ENCODE data around the gene ANKRD39. TPM values are rescaled to one million over a fixed set of nuclear protein-coding genes. Genes with fewer than 3 reads are reported as not detected.

ANKRD39 gene
- total and polyA plus RNA-seq, 2 donors (not counting 1 experiment from before 2014, with no cell fraction given): 14.8 to 19.3 TPM

DNA sequence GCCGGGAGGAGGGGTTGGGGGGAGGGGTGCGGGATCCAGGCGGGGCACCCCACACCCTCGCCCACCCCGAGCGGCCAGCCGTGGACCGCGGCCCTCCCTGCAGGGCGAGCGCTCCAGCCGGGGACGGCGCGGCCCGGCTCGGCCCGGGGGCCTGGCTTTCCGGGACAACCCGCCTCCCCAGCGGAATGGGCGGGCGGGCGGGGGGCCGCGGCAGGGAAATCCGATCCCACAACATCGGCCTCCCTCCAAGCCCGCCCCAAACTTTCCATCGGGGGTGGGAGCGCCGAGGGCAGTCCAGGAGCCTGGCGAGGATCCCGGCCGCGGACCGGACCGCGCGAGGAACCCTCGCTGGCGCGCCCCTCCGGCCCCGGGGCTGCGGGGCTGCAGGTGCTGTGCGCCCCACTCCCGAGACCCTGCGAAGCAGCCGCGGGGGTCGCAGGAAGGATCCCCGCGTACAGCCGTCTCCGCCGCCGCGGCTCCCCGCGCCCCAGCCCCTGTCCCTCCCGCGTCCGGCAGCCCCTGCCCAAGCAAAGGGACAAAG lies 11.5 kb upstream of the ANKRD39 start:
- Histone ChIP-seq H3K4me3 (ENCODE audit: control extremely low read depth in 1 of 5, extremely low read depth in 1 of 5, insufficient read depth in 1 of 5, low read depth in 2 of 5, low read length in 4 of 5) (peak overlapping the region in 4 of 5 experiments; percentile 46 to 84 (median 60)), H3K27me3 (replicated peaks in 1 of 4; ENCODE audit: control extremely low read depth in 1 of 4, control insufficient read depth in 3 of 4, insufficient read depth in 4 of 4, low read length in 3 of 4) (peaks cover 0 to 41% (median 14%) of the 10 kb centered on the region in 4 experiments), H3K9me3 (ENCODE audit: control extremely low read depth in 1 of 3, control insufficient read depth in 2 of 3, insufficient read depth in 1 of 3, low read length in 2 of 3) (peaks cover 0 to 14% (median 0%) of the 10 kb centered on the region in 3 donors), H3K4me2 (replicated peaks; ENCODE audit: low read depth, low read length, poor library complexity, severe bottlenecking) (peak overlapping the region; percentile 100), H2AFZ (ENCODE audit: insufficient read depth, low read depth, low read length, poor library complexity, severe bottlenecking) (peak overlapping the region; percentile 78), H3K36me3 (replicated peaks in 1 of 2; ENCODE audit: control extremely low read depth in 1 of 2, control insufficient read depth in 1 of 2, extremely low read depth in 1 of 2, insufficient read depth in 2 of 2, low read length in 1 of 2) (no peaks in the 10 kb centered on the region), H3K27ac (ENCODE audit: low read length in 2 of 2) (no peak overlapping the region), H3K79me2 (ENCODE audit: control insufficient read depth, insufficient read depth, low read length) (no peaks in the 10 kb centered on the region), H3K4me1 (ENCODE audit: control insufficient read depth in 2 of 2, insufficient read depth in 2 of 2, low read length in 2 of 2) (peaks cover 35 to 43% of the 10 kb centered on the region in 2 donors), H4K20me1 (ENCODE audit: control insufficient read depth, insufficient read depth, low read length, poor library complexity, severe bottlenecking) (no peaks in the 10 kb centered on the region), H3K9ac (ENCODE audit: low read length) (peak overlapping the region; percentile 72)
- H3K27ac Mint-ChIP-seq: no peak overlapping the region
- ATAC-seq (ENCODE audit: low read depth): no peak
- CTCF ChIA-PET: interaction anchor here (1.6 to 3.2 kb wide), 2 partner anchors 12 to 81 kb away, joined by 3 to 19 read pairs; partner anchors contain the start of gene ANKRD39
- POLR2A ChIA-PET: no interaction called here
- no peaks in the 10 kb centered on the region for H3K9me3 Mint-ChIP-seq (ENCODE audit: insufficient read depth)
- peak overlapping the region; percentile 78 for H3K4me3 Mint-ChIP-seq
- intact Hi-C loops (cut with micrococcal nuclease): no loop called here
- peaks cover 30% of the 10 kb centered on the region for H3K27me3 Mint-ChIP-seq
- peak; percentile 84 for TF ChIP-seq EZH2 (IDR thresholded peaks at IDR 0.05; ENCODE audit: borderline replicate concordance, insufficient read depth, low read depth, low read length, poor library complexity, severe bottlenecking)
- TF ChIP-seq, protein P1, sequence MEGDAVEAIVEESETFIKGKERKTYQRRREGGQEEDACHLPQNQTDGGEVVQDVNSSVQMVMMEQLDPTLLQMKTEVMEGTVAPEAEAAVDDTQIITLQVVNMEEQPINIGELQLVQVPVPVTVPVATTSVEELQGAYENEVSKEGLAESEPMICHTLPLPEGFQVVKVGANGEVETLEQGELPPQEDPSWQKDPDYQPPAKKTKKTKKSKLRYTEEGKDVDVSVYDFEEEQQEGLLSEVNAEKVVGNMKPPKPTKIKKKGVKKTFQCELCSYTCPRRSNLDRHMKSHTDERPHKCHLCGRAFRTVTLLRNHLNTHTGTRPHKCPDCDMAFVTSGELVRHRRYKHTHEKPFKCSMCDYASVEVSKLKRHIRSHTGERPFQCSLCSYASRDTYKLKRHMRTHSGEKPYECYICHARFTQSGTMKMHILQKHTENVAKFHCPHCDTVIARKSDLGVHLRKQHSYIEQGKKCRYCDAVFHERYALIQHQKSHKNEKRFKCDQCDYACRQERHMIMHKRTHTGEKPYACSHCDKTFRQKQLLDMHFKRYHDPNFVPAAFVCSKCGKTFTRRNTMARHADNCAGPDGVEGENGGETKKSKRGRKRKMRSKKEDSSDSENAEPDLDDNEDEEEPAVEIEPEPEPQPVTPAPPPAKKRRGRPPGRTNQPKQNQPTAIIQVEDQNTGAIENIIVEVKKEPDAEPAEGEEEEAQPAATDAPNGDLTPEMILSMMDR (IDR thresholded peaks at IDR 0.05): peak; percentile 25
- peaks cover 31% of the 10 kb centered on the region for H3K4me1 Mint-ChIP-seq
- no peak for DNase-seq
- WGBS (ENCODE audit: insufficient coverage): 1% methylated on average over 63 of the region's 64 CpGs

DNA sequence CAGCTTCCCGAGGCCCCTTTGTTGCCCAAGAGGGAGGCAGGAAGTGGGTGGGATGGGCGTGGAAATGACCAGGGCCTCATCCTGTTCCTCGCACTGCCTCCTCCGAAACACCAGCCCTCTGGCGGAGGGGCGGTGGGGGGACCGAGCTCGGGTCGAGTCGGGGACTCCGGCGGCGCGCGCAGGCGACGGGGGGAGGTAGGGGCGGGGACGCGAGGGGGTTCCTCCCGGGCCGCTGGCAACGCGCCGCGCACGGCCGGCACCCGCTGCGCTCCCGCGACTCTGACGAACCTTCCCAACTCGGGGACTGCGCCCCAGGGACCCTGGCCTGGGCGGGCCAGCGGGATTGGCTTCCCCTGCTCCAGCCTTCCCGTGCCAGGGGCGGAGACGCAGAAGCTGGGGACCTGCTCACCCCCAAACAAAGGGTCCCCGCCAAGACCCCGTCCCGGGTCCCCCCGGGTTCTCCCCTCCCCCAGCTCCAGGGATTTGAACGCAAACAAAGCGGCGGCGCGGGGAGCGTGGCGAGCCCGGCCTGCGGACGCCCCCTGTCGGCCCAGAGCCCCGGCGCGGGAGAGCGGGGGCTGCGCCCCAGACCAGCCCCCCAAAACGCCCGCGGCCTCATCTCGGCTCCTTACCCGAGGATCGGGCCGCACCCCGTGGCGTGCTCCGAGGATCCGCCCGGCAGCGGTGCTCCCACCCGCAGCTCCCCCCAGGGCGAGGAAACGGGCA lies 10.9 kb upstream of the ANKRD39 start:
- Mint-ChIP-seq H3K27ac (no peak overlapping the region), H3K4me1 (peaks cover 25% of the 10 kb centered on the region), H3K27me3 (peaks cover 30% of the 10 kb centered on the region), H3K9me3 (ENCODE audit: insufficient read depth) (no peaks in the 10 kb centered on the region), H3K4me3 (peak overlapping the region; percentile 78)
- Histone ChIP-seq H3K4me3 (ENCODE audit: control extremely low read depth in 1 of 5, extremely low read depth in 1 of 5, insufficient read depth in 1 of 5, low read depth in 2 of 5, low read length in 4 of 5) (peak overlapping the region; percentile 4 to 84 (median 57)), H4K20me1 (ENCODE audit: control insufficient read depth, insufficient read depth, low read length, poor library complexity, severe bottlenecking) (no peaks in the 10 kb centered on the region), H3K27me3 (replicated peaks in 1 of 4; ENCODE audit: control extremely low read depth in 1 of 4, control insufficient read depth in 3 of 4, insufficient read depth in 4 of 4, low read length in 3 of 4) (peaks cover 0 to 41% (median 14%) of the 10 kb centered on the region in 4 experiments), H3K4me1 (ENCODE audit: control insufficient read depth in 2 of 2, insufficient read depth in 2 of 2, low read length in 2 of 2) (peaks cover 29 to 37% of the 10 kb centered on the region in 2 donors), H3K4me2 (replicated peaks; ENCODE audit: low read depth, low read length, poor library complexity, severe bottlenecking) (peak overlapping the region; percentile 100), H3K27ac (ENCODE audit: low read length in 2 of 2) (no peak overlapping the region), H2AFZ (ENCODE audit: insufficient read depth, low read depth, low read length, poor library complexity, severe bottlenecking) (peak overlapping the region; percentile 71), H3K36me3 (replicated peaks in 1 of 2; ENCODE audit: control extremely low read depth in 1 of 2, control insufficient read depth in 1 of 2, extremely low read depth in 1 of 2, insufficient read depth in 2 of 2, low read length in 1 of 2) (no peaks in the 10 kb centered on the region), H3K79me2 (ENCODE audit: control insufficient read depth, insufficient read depth, low read length) (no peaks in the 10 kb centered on the region), H3K9me3 (ENCODE audit: control extremely low read depth in 1 of 3, control insufficient read depth in 2 of 3, insufficient read depth in 1 of 3, low read length in 2 of 3) (peaks cover 0 to 14% (median 0%) of the 10 kb centered on the region in 3 donors), H3K9ac (ENCODE audit: low read length) (peak overlapping the region; percentile 72)
- peak; percentile 47 for TF ChIP-seq EZH2 (IDR thresholded peaks at IDR 0.05; ENCODE audit: borderline replicate concordance, insufficient read depth, low read depth, low read length, poor library complexity, severe bottlenecking)
- TF ChIP-seq, protein P1 (IDR thresholded peaks at IDR 0.05): peak; percentile 63
- ATAC-seq (ENCODE audit: low read depth): peak; percentile 22
- ChIA-PET POLR2A (no interaction called here), CTCF (interaction anchor here (1.1 to 3.2 kb wide), 3 partner anchors 11 to 82 kb away, joined by 3 to 19 read pairs (median 3); partner anchors contain the start of gene ANKRD39)
- intact Hi-C loops (cut with micrococcal nuclease): no loop called here
- DNase-seq: peak; percentile 62
- under 1% methylated on average over 68 of the region's 76 CpGs for WGBS (ENCODE audit: insufficient coverage)

Measured in B cell (primary cell).